HG03558 (cell line): ENCODE measurements around the gene BCL2A1.
"Not testable (repeated sequence)": the region's sequence is repeated elsewhere in the genome, so short reads cannot be mapped to it uniquely, and the experiment has no call there.

Source experiments
- ATAC-seq: cut with Tn5 transposase; IDR thresholded peaks from one replicate; pipeline ENCODE4 v1.9.1; 2021; ENCODE audit warnings: moderate number of reproducible peaks; ENCODE audit not compliant: unreplicated experiment; ENCODE audit errors: extremely low read depth

The BCL2A1 gene

GRCh38 chr15:79932447-79932846 lies 38.5 kb downstream of the BCL2A1 start:
- ATAC-seq = no peak

GRCh38 chr15:79930516-79930915 lies 40.5 kb downstream of the BCL2A1 start:
- no peak for ATAC-seq

GRCh38 chr15:79929412-79929811 lies 41.6 kb downstream of the BCL2A1 start:
- ATAC-seq = no peak

- ATAC-seq = not testable (repeated sequence)
Observed at GRCh38 chr15:79926116-79926515, 44.9 kb downstream of the BCL2A1 start.

- ATAC-seq = no peak
Observed at GRCh38 chr15:79924379-79924778, 46.6 kb downstream of the BCL2A1 start.

GRCh38 chr15:79923515-79924169 lies 47.4 kb downstream of the BCL2A1 start:
- ATAC-seq = peak; percentile 91

GRCh38 chr15:79923079-79923514 lies 47.9 kb downstream of the BCL2A1 start:
- ATAC-seq = peak; percentile 24

- no peak for ATAC-seq
Observed at GRCh38 chr15:79922512-79923078, 48.4 kb downstream of the BCL2A1 start.

GRCh38 chr15:79919749-79920511 lies 51.1 kb downstream of the BCL2A1 start:
- no peak for ATAC-seq

GRCh38 chr15:79919090-79919748 lies 51.8 kb downstream of the BCL2A1 start:
- ATAC-seq = no peak

GRCh38 chr15:79918278-79918677 lies 52.7 kb downstream of the BCL2A1 start:
- no peak for ATAC-seq

GRCh38 chr15:79916502-79917132 lies 54.4 kb downstream of the BCL2A1 start:
- no peak for ATAC-seq

- not testable (repeated sequence) for ATAC-seq
Observed at GRCh38 chr15:79915776-79916501, 55.1 kb downstream of the BCL2A1 start.

GRCh38 chr15:79914728-79915127 lies 56.3 kb downstream of the BCL2A1 start:
- ATAC-seq = no peak
